Hippocampal formation (tissue), 2 donors: Measurements from ENCODE around the gene PAN2.

Experiments
- DNase-seq, 2 donors: peaks; one replicate each; lab custom pipeline; 2025; lab: John Stamatoyannopoulos, UW

Gene PAN2, protein sequence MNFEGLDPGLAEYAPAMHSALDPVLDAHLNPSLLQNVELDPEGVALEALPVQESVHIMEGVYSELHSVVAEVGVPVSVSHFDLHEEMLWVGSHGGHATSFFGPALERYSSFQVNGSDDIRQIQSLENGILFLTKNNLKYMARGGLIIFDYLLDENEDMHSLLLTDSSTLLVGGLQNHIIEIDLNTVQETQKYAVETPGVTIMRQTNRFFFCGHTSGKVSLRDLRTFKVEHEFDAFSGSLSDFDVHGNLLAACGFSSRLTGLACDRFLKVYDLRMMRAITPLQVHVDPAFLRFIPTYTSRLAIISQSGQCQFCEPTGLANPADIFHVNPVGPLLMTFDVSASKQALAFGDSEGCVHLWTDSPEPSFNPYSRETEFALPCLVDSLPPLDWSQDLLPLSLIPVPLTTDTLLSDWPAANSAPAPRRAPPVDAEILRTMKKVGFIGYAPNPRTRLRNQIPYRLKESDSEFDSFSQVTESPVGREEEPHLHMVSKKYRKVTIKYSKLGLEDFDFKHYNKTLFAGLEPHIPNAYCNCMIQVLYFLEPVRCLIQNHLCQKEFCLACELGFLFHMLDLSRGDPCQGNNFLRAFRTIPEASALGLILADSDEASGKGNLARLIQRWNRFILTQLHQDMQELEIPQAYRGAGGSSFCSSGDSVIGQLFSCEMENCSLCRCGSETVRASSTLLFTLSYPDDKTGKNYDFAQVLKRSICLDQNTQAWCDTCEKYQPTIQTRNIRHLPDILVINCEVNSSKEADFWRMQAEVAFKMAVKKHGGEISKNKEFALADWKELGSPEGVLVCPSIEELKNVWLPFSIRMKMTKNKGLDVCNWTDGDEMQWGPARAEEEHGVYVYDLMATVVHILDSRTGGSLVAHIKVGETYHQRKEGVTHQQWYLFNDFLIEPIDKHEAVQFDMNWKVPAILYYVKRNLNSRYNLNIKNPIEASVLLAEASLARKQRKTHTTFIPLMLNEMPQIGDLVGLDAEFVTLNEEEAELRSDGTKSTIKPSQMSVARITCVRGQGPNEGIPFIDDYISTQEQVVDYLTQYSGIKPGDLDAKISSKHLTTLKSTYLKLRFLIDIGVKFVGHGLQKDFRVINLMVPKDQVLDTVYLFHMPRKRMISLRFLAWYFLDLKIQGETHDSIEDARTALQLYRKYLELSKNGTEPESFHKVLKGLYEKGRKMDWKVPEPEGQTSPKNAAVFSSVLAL

DNA sequence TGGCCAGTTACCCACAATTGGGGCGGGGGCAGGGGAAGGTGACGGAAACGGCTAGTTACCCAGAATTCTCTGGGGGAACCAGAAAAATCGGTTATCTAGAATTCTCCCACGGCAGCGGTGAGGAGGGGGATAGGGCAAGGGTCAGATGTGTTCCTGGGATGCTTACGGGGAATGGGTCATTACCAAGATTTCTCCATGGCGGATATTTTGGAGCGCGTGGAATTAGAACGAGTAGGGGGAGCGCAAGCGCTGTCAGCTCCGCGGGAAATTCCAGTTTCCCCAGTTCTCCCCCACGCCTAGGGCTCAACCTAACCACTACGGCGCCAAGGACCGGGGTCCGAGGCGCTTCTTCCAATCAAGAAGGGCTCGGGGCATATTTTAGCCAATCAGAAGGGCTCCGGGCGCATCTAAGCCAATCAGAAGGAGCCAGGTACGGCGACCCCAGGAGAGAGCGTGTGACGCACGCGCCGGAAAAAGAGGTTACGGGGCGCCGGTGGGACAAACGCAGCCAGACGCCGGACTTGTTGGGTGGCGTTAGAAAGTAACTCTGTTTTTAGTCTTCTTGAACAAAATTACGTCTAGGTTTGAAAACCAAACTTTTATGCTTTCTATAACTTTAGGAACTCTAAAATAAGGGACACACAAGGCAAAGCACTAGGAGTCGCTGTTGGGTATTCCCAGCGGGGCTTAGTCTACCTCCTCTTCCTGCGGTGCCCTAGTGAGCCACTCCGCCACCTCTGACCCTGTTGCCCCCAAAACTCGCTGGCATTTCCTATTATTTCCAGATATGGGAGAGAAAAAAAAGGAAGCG lies at the start of gene PAN2:
Gene PAN2, minus strand, starts transcription at position 322 of the 811 bp plus-strand sequence. CDS start 906 bp downstream, outside the sequence.
- DNase-seq, result peak; percentile 89 to 95

DNA sequence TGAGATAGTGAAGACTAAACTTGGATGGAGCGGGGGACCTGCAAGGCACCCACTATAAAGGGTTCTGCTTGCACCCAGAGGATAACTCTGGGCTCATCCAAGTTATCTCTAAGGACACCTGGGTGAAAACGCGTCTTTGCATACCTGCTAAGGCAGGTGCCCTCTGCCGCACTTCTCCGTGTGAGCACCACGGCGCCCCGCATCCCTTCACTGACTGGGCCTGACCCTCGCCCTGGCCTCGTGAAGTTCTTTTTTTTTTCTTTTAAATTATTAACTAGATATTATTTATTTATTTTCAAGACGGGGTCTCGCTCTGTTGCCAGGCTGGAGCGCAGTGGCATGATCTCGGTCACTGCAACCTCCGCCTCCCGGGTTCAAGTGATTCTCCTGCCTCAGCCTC lies 48.8 kb upstream of the PAN2 start:
- no peak for DNase-seq

DNA sequence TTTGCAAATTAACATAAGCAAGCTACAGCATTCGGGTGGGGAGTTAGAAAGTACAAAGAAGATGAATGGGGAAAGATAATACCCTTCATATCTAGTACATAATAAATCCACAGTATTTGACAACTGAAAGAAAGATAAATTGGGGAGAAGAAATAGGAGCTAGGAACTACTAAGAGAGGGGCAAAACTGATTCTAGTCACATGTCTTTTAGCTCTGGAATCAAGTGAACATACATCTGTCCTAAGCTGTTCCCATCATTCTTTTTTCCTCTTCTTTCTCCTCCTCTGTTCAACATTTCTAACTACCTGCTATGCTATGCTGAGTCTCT lies 44.2 kb upstream of the PAN2 start:
- no peak for DNase-seq

DNA sequence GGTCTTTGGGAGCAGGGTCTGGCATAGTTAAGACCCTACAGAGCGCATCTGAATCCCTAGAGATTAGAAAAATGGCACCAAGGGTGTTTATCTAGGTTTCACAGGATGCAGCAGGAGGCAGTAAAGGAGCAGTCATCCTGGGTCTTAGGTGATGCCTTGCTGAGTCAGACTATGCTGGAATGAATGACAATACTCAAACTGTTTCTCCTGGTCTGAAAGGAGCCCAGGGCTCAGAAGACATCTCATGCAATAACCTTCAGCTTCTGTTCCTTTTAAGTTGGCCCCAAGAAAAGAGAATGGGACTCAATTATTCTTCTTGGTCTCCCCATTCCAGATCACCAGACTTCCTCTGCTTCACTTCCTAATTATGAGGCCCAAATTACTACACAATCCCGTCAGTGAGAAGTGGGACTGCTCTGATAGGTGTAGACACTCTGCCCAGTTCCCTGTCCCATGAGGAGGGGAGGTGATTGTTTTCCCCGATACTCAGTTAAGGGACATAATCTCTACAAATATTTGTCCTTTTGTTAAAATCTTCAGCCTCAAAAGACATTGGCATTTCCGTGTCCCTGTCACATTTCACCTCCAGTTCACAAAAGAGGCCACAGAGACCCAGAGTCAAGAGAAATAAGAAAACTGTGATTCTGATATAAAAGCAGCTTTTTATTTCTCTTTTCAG lies 43.6 kb upstream of the PAN2 start:
- DNase-seq, result no peak

DNA sequence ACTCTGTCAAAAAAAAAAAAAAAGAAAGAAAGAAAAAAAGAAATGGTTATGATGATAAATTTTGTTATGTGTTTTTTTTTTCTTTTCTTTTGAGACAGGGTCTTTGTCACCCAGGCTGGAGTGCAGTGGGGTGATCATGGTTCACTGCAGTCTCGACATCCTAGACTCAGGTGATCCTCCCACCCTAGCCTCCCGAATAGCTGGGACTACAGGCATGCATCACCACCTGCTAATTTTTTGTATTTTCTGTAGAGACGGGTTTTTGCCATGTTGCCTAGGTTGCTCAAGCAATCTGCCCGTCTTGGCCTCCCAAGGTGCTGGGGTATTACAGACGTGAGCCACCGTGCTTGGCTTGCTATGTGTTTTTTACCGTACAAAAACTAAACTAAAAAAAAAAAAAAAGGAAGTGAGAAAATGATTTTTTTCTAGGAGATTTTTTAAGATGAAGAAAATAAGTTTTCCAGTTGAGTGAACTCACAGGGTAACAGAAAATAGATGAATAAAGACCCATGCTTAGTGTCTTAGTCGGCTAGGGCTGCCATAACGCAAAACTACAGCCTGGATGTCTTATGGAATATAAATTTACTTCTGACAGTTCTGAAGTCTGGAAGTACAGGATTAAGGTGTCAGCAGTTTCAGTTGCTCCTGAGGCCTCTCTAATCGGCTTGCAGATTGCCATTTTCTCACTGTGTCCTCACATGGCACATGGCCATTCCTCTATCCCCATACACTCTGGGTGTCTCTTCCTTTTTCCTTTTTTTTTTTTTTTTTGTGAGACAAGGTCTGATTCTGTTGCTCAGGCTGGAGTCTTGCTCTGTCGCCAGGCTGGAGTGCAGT lies 42.0 kb upstream of the PAN2 start:
- DNase-seq, result no peak

DNA sequence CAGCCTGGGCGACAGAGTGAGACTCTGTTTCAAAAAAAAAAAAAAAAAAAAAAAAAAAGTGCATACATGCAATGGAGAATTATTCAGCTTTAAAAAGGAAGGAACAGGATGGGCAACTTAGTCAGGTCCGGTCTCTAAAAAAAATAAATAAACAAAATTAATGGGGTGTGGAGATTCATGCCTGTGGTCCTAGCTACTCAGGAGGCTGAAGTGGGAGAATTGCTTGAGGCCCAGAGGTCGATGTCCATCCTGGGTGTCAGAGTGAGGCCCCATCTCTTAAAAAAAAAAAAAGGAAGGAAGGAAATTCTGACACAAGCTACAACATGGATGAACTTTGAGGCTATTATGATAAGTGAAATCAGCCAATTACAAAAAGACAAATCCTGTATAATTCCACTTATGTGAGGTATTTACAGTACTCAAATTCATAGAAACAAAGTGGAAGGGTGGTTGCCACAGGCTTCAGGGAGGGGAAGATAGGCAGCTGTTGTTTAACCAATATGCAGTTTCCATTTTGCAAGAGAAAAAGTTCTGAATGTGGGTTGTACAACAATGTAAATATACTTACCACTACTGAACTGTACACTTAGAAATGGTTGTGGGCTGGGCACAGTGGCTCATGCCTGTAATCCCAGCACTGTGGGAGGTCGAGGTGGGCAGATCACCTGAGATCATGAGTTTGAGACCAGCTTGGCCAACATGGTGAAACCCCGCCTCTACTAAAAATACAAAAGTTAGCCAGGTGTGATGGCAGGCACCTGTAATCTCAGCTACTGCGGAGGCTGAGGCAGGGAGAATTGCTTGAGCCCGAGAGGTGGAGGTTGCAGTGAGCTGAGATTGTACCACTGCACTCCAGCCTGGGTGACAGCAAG lies 41.2 kb upstream of the PAN2 start:
- no peak for DNase-seq

DNA sequence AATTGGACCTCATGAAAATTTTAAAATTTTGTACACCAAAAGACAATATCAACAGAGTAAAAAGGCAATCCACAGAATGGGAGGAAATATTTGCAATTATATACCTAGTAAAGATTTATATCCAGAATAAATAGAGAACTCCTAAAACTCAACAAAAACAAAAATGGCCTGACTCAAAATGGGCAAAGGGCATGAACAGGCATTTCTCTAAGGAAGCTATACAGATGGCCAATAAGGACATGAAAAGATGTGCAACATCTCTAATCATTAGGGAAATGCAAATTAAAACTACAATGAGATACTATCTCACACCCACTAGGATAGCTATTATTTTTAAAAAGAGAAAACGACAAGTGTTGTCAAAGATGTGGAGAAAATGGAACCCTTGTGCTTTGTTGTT lies 39.7 kb upstream of the PAN2 start:
- no peak for DNase-seq

DNA sequence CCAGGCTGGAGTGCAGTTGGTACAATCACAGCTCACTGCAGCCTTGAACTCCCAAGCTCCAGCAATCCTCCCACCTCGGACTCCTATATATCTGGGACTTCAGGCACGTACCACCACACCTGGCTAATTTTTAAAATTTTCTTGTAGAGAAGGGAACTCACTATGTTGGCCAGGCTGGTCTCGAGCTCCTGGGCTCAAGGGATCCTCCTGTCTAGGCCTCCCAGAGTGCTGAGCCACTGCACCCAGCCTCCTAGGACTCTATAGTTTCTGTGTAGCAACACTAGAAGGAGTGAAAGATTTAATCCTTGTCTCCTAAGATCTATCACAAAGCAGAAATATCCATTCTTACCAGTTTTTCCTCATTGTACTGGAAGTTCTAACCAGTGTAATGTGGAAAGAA lies 33.1 kb upstream of the PAN2 start:
- no peak for DNase-seq

DNA sequence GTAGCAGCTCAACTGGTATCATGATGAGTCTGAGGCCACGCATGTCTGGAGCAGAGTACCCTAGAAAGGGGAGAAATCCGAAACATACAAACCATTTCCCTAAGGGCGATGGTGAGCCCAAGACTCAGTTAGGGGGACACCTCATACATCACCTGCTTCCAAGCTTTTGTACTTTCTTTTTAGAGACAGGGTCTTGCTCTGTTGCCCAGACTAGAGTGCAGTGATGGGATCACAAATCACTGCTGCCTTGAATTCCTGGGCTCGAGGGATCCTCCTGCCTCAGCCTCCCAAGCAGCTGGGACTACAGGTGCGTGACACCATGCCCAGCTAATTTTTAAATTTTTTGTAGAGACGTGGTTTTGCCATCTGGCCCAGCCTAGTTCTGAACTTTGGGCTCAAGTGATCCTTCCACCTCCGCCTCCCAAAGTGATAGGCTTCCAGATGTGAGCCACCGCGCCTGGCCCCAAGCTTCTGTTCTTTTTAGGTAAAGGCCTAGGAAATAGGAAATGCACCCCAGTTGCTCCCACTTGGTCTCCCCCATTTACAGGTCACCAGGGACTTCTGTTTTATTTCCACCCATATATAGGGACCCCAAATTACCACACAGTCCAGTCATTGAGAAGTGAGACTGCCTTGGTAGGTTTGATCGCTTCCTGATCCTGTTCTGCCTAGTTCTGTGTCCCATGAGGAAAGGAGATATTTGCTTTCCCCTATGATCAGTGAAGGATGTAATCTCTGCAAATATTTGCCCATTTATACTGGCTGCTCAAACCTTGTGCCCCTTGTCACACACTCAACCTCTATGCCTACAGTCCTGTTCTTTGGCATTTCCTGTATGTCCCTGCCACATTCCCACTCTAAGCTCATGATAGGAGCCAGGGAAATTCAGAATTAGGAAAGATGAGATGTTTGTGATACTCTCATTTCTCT lies 28.6 kb upstream of the PAN2 start, which contains the start of gene APOF:
Gene APOF, minus strand, starts transcription at position 728 of the 930 bp plus-strand sequence. Its CDS starts 112 bp downstream, at position 616.
- DNase-seq, result no peak

DNA sequence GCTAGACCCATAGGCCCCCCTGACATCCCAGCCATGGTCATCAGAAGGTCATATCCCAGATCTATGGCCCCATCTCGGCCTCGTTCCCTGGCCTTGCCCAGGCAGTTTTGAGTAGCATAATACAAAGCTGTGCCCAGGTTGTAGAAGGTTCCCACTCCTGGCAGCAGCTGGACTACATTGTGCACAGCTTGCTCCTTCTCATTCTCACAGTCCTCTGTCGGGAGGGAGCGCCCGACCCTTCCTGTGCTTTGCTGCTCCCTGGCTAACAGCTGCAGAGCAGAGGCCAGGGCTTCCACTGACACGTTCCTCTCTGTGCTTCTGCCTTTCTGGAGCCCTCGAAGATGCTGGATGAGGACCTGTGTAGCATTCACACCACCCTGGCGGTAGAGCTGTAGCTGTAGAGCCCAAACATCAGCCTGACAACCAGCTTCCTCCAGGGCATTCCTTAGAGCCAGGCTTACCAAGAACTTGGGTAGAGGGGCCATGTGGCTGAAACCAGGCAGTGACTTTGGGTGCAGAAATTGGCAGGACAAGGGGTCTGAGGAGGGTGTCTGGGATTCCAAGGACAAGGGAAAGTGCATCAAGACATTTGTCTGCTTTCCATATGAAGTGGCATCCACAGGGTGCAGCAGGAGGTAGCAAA lies 27.8 kb upstream of the PAN2 start:
- DNase-seq, result no peak

DNA sequence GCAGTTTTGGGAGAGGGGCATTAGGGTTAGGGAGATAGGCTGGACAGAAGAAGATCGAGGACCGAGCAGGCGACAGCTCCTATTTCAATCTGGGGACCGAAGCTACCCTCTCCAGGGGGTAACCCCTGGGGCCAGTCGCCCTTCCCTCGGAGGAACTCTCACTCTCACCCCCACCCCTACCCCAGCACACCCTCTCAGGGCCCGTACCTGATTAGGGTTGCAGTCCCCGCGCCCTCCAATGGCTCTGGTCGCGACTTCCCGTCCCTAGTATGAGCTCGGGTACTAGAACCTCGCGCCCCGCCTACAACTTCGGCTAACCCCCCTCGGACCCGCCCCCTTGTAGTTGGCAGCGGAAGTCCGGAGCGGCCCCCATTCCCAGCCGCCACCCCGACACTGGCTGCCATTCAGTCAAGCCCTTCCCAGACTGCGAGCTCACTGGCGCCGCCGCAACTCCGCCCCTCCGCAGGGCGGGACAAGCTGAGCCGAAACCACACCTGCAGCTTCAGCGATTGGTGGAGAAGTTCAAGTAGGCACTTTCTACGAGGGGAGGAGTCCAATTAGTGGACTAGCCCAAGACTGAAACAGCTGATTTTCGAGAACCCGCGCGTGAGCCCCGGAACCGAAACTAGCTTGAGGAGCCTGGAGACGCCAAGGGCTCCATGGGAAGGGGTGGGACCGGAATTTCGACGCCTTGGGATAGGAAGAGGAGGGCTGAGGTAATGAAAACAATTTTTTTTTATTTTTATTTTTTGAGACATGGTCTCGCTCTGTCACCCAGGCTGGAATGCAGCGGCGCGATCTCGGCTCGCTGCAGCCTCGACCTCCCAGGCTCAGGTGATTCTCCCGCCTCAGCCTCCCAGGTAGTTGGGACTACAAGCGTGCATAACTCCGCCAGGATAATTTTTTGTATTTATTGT lies 26.3 kb upstream of the PAN2 start, which contains the start of gene STAT2:
Gene STAT2, minus strand, starts transcription at position 257 of the 917 bp plus-strand sequence. CDS start 3,536 bp downstream, outside the sequence.
- peak; percentile 98 to 100 for DNase-seq

DNA sequence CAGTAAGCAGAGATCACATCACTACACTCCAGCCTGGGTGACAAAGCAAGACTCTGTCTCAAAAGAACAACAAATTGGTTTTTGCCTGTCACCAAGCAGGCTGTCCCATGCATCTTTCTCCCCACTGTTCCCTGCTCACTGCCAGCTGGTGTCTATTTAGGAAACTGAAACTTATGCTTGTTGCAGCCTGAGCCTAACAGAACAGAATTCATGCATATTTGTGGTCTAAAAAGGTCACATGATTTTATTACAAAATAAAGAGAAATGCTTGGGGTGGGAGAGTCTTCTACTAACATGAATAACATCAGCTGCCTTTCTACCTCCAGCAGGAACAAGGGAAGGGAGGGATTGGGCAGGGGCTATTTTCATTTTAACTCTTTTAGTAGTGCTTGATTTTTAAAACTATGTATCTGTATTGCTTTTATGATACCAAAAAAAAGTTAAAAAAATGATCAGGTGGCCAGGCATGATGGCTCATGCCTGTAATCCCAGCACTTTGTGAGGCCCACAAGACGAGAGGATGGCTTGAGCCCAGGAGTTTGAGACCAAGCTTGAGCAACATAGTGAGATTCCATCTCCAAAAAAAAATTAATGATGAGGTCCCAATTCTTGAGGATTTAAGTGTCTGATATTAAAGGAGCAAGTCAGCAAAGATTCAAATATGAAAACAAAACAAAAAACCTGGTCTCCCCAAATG lies 25.2 kb upstream of the PAN2 start:
- peak; percentile 20 to 87 for DNase-seq

DNA sequence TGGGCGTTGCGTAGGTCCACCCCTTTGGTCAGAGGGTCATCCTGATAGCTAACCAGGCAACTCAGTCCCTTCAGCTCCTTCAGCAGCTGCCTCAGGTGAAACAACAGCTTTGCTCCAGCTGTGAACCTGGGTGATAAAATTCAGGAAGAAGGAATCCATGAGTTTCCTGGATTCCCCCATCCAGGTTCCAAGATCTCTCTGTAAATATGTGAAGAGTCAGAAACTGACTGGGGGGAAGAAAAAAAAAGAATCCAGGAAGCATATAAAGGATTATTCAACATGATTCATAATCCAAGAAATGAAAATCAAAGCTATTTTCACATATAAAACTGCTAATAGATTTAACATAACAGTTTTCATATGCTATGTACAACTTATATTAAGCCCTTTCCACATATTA lies 17.5 kb upstream of the PAN2 start:
- DNase-seq, result no peak

DNA sequence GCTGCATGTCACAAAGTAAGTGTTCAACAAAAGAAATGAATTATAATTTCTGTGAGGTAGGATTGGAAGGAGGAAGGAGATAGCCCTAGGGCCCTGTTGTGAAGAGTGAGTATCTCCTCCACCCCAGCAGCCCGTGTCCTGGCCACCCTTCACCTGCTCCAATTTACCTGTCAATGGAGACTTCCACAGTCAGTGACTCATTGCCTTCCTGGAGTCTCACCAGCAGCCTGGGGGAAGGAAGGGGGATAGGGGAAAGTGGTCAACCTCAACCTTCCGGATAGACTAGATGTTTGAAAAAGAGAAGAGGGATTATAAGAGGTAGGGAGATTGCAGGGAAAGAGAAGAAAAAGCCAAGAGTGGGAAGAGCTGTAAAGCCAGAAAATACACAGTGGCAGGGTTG lies 16.9 kb upstream of the PAN2 start:
- no peak for DNase-seq

DNA sequence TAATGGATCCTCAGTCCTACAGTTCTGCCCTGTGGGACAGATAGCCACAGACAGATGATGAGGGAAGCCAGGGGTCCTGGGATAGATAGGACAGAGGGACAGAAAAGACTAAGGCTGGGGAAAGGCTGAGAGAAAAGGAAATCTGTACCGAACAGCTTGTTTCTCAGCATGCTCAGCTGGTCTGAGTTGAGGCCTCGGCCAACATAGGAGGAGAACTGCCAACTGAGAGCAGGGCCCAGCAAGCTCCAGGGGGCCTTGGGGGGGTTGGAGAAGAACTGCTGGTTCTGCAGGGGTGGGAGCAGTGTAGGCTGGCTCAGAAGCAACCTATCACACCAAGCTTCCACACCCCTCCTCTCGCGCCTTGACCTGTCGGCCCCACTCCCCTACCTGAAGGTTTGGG lies 15.0 kb upstream of the PAN2 start:
- DNase-seq, result no peak
